HL-60 (cell line): ENCODE data around the gene COL5A3.

Experiments used
- DNase-seq, 2 experiments: peaks; one replicate each; pipeline ENCODE4 v3.0.0-alpha.2; 2010 to 2020; ENCODE audit warnings: low read depth in 1 of 2, low spot score in 1 of 2
- H3K27ac ChIP-seq: fragments of 250-450 bp; sonication (Bioruptor Pico); replicated peaks from 2 replicates; pipeline ENCODE4 v1.5.1; 2020; ENCODE audit warnings: mild to moderate bottlenecking, moderate library complexity
- H3K27me3 ChIP-seq: fragments of 250-450 bp; sonication (Bioruptor Pico); 2 replicates; pipeline ENCODE4 v1.5.1; 2021; ENCODE audit warnings: mild to moderate bottlenecking, moderate library complexity; ENCODE audit not compliant: insufficient read depth, poor library complexity, severe bottlenecking
- H3K4me3 ChIP-seq: replicated peaks from 2 replicates; pipeline ENCODE4 v1.5.1; 2011; ENCODE audit warnings: mild to moderate bottlenecking, control low read depth, low read length; ENCODE audit not compliant: insufficient read depth
- GABPA ChIP-seq: IDR thresholded peaks from 2 replicates; pipeline ENCODE4 v1.6.1; 2012; ENCODE audit warnings: low read depth
- POLR2AphosphoS5 ChIP-seq: IDR thresholded peaks from 2 replicates; pipeline ENCODE4 v1.6.1; 2012; ENCODE audit warnings: low read depth
- SPI1 ChIP-seq: IDR thresholded peaks from 2 replicates; pipeline ENCODE4 v1.6.1; 2012; ENCODE audit warnings: low read depth, mild to moderate bottlenecking, borderline replicate concordance
- TF ChIP-seq, protein P1 (sequence below): IDR thresholded peaks from 2 replicates; pipeline ENCODE4 v1.6.1; 2012; ENCODE audit warnings: low read depth; ENCODE audit not compliant: insufficient replicate concordance
- TF ChIP-seq, protein P2 (sequence below): IDR thresholded peaks from one replicate; pipeline ENCODE4 v1.5.1; 2011; ENCODE audit warnings: low read length, control low read depth, inconsistent platforms; ENCODE audit not compliant: insufficient read depth

Gene COL5A3

DNA sequence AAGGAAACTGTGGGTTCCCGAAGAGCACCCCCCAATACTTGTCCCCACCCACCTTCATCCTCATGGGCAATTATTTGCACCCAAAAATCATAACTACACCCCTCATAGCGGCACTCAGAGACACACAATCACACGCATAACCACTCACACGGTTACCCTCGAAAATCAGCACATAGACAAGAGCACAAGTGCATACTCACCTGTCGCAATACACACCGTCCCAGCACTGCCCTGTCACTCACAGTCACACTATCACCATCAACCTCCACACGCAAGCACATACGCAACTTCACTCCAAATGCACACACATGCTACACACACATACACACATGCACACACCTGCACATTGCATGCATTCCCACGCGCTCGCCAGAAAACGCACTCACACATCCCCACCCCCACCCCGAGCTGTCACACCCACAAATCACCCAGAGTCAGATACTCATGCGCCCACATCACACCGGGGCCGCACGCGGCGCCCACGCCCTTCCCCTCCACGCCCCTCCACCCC is 535 bp downstream of the COL5A3 start:
- no peak overlapping the region for H3K27ac ChIP-seq
- TF ChIP-seq, protein P1, sequence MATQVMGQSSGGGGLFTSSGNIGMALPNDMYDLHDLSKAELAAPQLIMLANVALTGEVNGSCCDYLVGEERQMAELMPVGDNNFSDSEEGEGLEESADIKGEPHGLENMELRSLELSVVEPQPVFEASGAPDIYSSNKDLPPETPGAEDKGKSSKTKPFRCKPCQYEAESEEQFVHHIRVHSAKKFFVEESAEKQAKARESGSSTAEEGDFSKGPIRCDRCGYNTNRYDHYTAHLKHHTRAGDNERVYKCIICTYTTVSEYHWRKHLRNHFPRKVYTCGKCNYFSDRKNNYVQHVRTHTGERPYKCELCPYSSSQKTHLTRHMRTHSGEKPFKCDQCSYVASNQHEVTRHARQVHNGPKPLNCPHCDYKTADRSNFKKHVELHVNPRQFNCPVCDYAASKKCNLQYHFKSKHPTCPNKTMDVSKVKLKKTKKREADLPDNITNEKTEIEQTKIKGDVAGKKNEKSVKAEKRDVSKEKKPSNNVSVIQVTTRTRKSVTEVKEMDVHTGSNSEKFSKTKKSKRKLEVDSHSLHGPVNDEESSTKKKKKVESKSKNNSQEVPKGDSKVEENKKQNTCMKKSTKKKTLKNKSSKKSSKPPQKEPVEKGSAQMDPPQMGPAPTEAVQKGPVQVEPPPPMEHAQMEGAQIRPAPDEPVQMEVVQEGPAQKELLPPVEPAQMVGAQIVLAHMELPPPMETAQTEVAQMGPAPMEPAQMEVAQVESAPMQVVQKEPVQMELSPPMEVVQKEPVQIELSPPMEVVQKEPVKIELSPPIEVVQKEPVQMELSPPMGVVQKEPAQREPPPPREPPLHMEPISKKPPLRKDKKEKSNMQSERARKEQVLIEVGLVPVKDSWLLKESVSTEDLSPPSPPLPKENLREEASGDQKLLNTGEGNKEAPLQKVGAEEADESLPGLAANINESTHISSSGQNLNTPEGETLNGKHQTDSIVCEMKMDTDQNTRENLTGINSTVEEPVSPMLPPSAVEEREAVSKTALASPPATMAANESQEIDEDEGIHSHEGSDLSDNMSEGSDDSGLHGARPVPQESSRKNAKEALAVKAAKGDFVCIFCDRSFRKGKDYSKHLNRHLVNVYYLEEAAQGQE, result no peak
- TF ChIP-seq POLR2AphosphoS5 (no peak), SPI1 (no peak), GABPA (no peak)
- TF ChIP-seq, protein P2, sequence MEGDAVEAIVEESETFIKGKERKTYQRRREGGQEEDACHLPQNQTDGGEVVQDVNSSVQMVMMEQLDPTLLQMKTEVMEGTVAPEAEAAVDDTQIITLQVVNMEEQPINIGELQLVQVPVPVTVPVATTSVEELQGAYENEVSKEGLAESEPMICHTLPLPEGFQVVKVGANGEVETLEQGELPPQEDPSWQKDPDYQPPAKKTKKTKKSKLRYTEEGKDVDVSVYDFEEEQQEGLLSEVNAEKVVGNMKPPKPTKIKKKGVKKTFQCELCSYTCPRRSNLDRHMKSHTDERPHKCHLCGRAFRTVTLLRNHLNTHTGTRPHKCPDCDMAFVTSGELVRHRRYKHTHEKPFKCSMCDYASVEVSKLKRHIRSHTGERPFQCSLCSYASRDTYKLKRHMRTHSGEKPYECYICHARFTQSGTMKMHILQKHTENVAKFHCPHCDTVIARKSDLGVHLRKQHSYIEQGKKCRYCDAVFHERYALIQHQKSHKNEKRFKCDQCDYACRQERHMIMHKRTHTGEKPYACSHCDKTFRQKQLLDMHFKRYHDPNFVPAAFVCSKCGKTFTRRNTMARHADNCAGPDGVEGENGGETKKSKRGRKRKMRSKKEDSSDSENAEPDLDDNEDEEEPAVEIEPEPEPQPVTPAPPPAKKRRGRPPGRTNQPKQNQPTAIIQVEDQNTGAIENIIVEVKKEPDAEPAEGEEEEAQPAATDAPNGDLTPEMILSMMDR, result no peak
- DNase-seq, result no peak
- H3K27me3 ChIP-seq, result peaks cover 28% of the 10 kb centered on the region
- no peak overlapping the region for H3K4me3 ChIP-seq

DNA sequence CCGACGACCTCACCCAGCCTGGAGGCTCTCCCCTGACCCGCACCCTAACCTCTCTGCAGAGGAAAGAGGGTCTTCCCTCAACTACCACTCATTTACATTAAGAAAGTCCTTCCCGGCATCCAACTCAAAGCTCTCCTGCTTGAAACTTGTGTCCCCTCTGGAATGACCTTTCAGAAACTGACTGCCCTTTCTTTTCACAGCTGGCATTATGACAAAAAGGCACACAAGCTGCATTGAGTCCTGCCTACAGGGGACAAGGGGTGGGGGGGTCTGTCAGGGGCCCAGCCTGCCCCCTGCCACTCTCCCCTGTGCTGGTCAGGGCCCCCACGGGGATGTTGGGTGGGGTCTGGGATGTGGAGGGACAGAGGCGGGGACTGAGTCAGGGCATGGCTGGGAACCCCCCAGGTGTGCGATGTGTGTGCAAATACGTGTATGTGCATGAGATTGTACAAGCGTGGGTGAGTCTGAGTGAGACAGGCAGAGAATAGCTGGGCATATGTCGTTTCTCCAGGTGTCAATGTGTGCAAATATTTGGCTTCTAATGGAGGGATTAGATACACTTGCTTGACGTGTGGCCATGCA is 2.0 kb downstream of the COL5A3 start:
- H3K27me3 ChIP-seq, result peaks cover 25% of the 10 kb centered on the region
- no peak for DNase-seq
- TF ChIP-seq, protein P2, result no peak
- no peak for TF ChIP-seq SPI1
- TF ChIP-seq, protein P1, result no peak
- no peak for TF ChIP-seq GABPA
- TF ChIP-seq POLR2AphosphoS5, result no peak
- H3K27ac ChIP-seq, result no peak overlapping the region
- H3K4me3 ChIP-seq, result no peak overlapping the region

DNA sequence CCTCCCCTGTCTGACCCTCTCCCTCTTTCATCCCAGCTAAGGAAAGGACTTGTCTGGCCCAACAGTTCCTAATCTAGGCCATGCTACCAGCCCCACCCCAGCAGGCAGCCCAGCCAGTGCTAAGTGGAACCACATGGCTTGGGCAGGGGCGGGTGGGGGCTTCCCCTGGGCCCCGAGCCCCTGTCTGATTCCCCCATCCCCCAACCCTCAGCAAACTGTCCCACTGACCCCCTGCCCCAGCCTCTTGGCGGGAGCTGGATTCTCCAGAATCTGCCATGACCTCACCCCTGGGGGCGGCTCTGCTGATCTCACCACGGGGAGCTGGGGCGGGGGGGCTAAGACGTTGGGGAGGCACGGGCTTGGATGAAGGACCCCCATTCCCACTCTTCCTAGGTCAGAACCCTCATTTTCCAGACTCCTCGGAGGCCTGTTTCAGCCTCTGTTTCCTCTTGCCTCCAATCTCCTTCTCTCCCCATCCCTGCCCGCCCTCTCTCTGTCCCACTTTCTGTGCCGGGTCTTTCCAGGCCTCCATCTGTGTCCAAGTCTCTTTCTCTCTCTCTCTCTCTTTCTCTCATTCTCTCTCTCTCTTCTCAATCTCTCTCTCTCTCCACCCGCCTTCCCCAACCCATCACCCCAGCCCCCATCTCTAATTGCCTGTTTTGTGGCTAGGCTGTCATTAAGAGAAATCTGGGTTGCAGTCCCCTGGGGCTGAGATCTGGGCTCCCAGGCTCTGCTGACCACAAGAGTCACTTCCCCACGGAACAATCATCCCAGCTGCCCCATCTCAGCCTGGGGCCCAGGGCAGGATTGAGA is 2.7 kb downstream of the COL5A3 start:
- TF ChIP-seq, protein P1, result no peak
- TF ChIP-seq SPI1, result no peak
- no peak for TF ChIP-seq GABPA
- no peak for TF ChIP-seq POLR2AphosphoS5
- TF ChIP-seq, protein P2, result no peak
- DNase-seq, result no peak
- H3K27me3 ChIP-seq, result peaks cover 25% of the 10 kb centered on the region

More for the DNA sequence above, 2.7 kb downstream of the COL5A3 start:
- Histone ChIP-seq H3K4me3 (no peak overlapping the region), H3K27ac (no peak overlapping the region)
